Tibial nerve (tissue), 4 donors: ENCODE data around the gene DDX10. TPM values are rescaled to one million over a fixed set of nuclear protein-coding genes. Genes with fewer than 3 reads are reported as not detected.

Experiments used
- DNase-seq, 2 donors: peaks; one replicate each; pipeline ENCODE4 v3.0.0-alpha.2; 2019; ENCODE audit warnings: low spot score in 2 of 2
- H3K27ac ChIP-seq, 4 donors: fragments of 200-600 bp; sonication (generic) in 3 of 4; one replicate each; pipeline ENCODE4 v1.5.1; 2017 to 2019; ENCODE audit warnings: mild to moderate bottlenecking in 1 of 4
- H3K27me3 ChIP-seq, 2 donors: fragments of 200-600 bp; sonication (generic) in 1 of 2; one replicate each; pipeline versions ENCODE4 v1.5.1 to v1.6.0; 2017 to 2019
- H3K36me3 ChIP-seq, 3 donors: fragments of 200-600 bp; sonication (generic); one replicate each; pipeline ENCODE4 v1.5.1; 2018 to 2019
- H3K4me1 ChIP-seq, 4 donors: fragments of 200-600 bp; sonication (generic) in 3 of 4; one replicate each; pipeline ENCODE4 v1.5.1; 2017 to 2019
- H3K4me3 ChIP-seq, 4 donors: fragments of 200-600 bp; sonication (generic) in 3 of 4; one replicate each; pipeline ENCODE4 v1.5.1; 2017 to 2019; ENCODE audit warnings: mild to moderate bottlenecking in 1 of 4, moderate library complexity in 1 of 4
- H3K9me3 ChIP-seq, 4 donors: fragments of 200-600 bp; sonication (generic) in 3 of 4; one replicate each; pipeline ENCODE4 v1.5.1; 2017 to 2019
- EP300 ChIP-seq, 2 donors: sonication (generic); formaldehyde crosslinking; IDR thresholded peaks; one replicate each; pipeline ENCODE4 v1.6.1; 2017; ENCODE audit warnings: antibody characterized with exemption in 2 of 2, mild to moderate bottlenecking in 1 of 2
- POLR2A ChIP-seq, 2 donors: fragments of 450-650 bp; IDR thresholded peaks; one replicate each; pipeline ENCODE4 v1.6.1; 2017; ENCODE audit warnings: antibody characterized with exemption in 2 of 2, mild to moderate bottlenecking in 2 of 2, moderate library complexity in 2 of 2
- WGBS, 2 donors: methylation state at CpG; one replicate each; pipeline ENCODE4 v1.1.5; 2018; 5-methylcytosine and 5-hydroxymethylcytosine counted together
- total RNA-seq, 4 donors: library from RNA; depleted of rRNA; stranded (reverse); fragments of >200 nt; gene quantifications; one replicate each; pipeline ENCODE4 v1.1.0, GENCODE V29; 2016
- TF ChIP-seq, protein P1 (sequence below), 5 experiments: fragments of 200-600 bp in 3 of 5; fragments of 450-650 bp in 2 of 5; sonication (generic) in 3 of 5; IDR thresholded peaks; one replicate each; pipeline ENCODE4 v1.5.1; 2016 to 2019; ENCODE audit warnings: antibody characterized with exemption in 5 of 5, mild to moderate bottlenecking in 3 of 5, moderate library complexity in 2 of 5

Gene DDX10
- total RNA-seq, 4 donors from 2014 or later = 23.1 to 94.7 (median 31.6) TPM

DNA sequence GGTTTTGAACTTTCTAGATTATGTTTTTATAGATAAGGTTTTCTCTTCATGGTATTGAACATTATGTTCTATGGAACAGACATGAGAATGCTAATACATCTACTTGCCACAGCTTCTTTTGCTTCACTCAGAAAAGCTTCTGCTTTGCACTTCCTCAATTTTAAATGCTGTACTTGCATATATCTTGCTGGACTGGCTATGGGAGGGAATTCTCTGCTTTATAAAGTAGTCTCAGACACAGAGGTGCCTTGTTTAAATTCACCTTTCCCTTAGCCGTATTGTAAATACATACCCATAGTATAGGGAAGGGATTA is 173.9 kb downstream of the DDX10 start:
- 93 to 95% methylated on average over 1 of the region's 1 CpG for WGBS, 2 donors
- Histone ChIP-seq H3K4me1 (no peaks in the 10 kb centered on the region), H3K4me3 (no peak overlapping the region), H3K27ac (no peak overlapping the region), H3K36me3 (peaks cover 0 to 26% (median 0%) of the 10 kb centered on the region in 3 donors), H3K27me3 (no peaks in the 10 kb centered on the region), H3K9me3 (no peaks in the 10 kb centered on the region)
- TF ChIP-seq POLR2A (IDR thresholded peaks at IDR 0.05) = no peak
- no peak for TF ChIP-seq EP300 (IDR thresholded peaks at IDR 0.05)
- TF ChIP-seq, protein P1, sequence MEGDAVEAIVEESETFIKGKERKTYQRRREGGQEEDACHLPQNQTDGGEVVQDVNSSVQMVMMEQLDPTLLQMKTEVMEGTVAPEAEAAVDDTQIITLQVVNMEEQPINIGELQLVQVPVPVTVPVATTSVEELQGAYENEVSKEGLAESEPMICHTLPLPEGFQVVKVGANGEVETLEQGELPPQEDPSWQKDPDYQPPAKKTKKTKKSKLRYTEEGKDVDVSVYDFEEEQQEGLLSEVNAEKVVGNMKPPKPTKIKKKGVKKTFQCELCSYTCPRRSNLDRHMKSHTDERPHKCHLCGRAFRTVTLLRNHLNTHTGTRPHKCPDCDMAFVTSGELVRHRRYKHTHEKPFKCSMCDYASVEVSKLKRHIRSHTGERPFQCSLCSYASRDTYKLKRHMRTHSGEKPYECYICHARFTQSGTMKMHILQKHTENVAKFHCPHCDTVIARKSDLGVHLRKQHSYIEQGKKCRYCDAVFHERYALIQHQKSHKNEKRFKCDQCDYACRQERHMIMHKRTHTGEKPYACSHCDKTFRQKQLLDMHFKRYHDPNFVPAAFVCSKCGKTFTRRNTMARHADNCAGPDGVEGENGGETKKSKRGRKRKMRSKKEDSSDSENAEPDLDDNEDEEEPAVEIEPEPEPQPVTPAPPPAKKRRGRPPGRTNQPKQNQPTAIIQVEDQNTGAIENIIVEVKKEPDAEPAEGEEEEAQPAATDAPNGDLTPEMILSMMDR (IDR thresholded peaks at IDR 0.05) = no peak
- DNase-seq = no peak

DNA sequence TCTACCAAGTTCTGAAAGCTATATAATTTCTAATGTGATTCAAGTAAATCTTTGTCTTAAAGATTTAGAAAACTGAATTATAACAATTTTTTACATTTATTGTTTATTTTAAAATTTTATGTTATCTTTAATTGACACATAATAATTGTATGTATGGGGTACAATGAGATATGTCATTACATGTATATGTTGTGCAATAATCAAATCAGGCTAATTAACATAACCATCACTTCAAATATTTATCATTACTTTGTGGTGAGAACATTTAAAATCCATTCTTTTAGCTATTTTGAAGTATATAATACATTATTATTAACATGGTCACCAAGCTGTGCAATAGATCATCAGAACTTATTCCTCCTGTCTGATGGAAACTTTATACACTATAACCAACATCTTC is 181.1 kb downstream of the DDX10 start:
- peaks cover 0 to 16% (median 0%) of the 10 kb centered on the region in 3 donors for H3K36me3 ChIP-seq
- H3K27ac ChIP-seq = no peak overlapping the region
- no peak for DNase-seq
- H3K9me3 ChIP-seq = no peaks in the 10 kb centered on the region
- H3K27me3 ChIP-seq = no peaks in the 10 kb centered on the region
- TF ChIP-seq, protein P1 (IDR thresholded peaks at IDR 0.05) = no peak
- H3K4me1 ChIP-seq = no peaks in the 10 kb centered on the region
- H3K4me3 ChIP-seq = no peak overlapping the region

DNA sequence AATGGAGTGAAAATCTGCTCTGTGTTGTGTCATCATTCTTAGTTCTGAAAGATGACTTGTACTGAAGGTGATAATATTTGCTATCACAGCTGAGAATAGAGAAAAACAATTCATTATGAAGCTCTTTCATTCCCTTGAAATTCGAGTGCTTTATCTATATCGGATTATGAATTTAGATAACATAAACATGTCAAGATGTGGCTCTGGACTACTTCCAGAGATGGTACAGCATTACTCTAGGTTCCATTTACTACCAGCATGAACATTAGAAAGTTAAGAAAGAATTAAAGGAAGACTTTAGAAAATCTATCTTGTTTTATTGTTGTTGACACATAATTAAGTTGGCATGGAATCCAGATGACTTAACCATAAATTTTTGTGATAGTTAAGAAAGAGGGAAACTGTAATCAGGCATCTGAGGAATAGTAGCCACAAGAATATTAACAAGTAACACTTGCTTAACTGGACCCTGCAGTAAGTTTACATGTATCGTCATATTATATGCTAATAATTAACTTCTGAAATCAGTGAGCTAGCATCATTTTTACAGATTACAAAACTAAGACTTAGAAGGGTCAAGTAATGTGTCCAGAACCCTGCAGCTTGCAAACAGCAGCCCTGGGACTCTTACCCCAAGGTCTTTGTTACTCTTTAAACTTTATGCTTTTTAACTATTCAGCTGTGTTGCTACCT is 182.6 kb downstream of the DDX10 start:
- TF ChIP-seq, protein P1 (IDR thresholded peaks at IDR 0.05) = no peak
- no peak for TF ChIP-seq POLR2A (IDR thresholded peaks at IDR 0.05)
- no peak for TF ChIP-seq EP300 (IDR thresholded peaks at IDR 0.05)
- WGBS, 2 donors = 85 to 86% methylated on average over 3 of the region's 3 CpGs
- H3K4me1 ChIP-seq = no peaks in the 10 kb centered on the region

DNA sequence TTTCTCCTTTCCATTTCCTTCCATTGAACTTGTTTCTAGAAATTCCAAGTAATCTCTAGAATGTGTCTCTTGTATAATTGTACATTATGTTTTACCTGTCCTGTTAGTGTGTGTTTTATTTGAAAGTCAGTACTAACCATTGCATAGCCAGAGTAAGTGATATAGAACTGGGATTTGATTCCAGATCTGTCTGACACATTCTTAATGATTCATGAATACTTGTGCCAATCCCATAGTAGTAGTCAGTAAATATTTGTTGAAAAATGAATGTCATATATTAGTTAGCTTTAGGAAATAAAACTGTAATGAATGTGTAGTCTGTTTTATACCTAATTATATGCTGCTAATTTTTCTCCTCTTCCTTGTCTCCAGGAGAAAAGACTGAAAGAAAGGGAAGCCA is 186.9 kb downstream of the DDX10 start:
- Histone ChIP-seq H3K9me3 (no peaks in the 10 kb centered on the region), H3K27ac (no peak overlapping the region), H3K27me3 (no peaks in the 10 kb centered on the region), H3K4me3 (no peak overlapping the region), H3K4me1 (peaks cover 0 to 25% (median 6%) of the 10 kb centered on the region in 4 donors), H3K36me3 (no peaks in the 10 kb centered on the region)
- no peak for DNase-seq
- TF ChIP-seq, protein P1 (IDR thresholded peaks at IDR 0.05) = no peak
- TF ChIP-seq EP300 (IDR thresholded peaks at IDR 0.05) = no peak
- no peak for TF ChIP-seq POLR2A (IDR thresholded peaks at IDR 0.05)

More for the DNA sequence above, 182.6 kb downstream of the DDX10 start:
- Histone ChIP-seq H3K27ac (no peak overlapping the region), H3K9me3 (no peaks in the 10 kb centered on the region), H3K36me3 (peaks cover 0 to 16% (median 0%) of the 10 kb centered on the region in 3 donors), H3K4me3 (no peak overlapping the region), H3K27me3 (no peaks in the 10 kb centered on the region)
- no peak for DNase-seq

DNA sequence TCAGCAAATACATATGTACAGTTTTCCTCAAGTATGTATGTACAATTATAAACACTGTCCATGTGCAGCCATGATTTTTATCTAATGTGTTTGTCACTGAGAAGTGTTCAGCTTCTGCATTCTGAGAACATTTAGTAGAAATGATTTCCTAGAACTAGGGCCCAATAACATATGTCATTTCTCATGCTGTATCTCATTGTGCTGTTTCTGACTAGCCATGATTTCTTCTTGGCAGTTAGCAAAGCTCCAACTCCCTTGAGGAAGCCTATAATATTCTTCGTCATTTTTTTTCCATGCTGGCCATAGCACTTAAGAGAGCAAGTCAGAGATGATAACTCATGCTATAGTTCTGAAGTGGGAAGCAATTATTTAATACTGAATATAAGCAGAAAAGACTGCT is 187.8 kb downstream of the DDX10 start:
- Histone ChIP-seq H3K9me3 (no peaks in the 10 kb centered on the region), H3K36me3 (no peaks in the 10 kb centered on the region), H3K4me3 (no peak overlapping the region), H3K4me1 (peaks cover 0 to 25% (median 6%) of the 10 kb centered on the region in 4 donors), H3K27me3 (no peaks in the 10 kb centered on the region), H3K27ac (no peak overlapping the region)
- no peak for DNase-seq
- TF ChIP-seq EP300 (IDR thresholded peaks at IDR 0.05) (no peak), POLR2A (IDR thresholded peaks at IDR 0.05) (no peak)
- TF ChIP-seq, protein P1 (IDR thresholded peaks at IDR 0.05) = no peak
- WGBS, 2 donors = 67 to 74% methylated on average over 1 of the region's 1 CpG
